ENCODE results near the gene DDX42. TPM values are rescaled to one million over a fixed set of nuclear protein-coding genes. Genes with fewer than 3 reads are reported as not detected.

The DDX42 gene
- total and polyA plus RNA-seq, 9 of the 15 experiments (the other 6 are each of a cell fraction or from before 2014, with no cell fraction given): 16.5 to 149 (median 87.6) TPM

DNA sequence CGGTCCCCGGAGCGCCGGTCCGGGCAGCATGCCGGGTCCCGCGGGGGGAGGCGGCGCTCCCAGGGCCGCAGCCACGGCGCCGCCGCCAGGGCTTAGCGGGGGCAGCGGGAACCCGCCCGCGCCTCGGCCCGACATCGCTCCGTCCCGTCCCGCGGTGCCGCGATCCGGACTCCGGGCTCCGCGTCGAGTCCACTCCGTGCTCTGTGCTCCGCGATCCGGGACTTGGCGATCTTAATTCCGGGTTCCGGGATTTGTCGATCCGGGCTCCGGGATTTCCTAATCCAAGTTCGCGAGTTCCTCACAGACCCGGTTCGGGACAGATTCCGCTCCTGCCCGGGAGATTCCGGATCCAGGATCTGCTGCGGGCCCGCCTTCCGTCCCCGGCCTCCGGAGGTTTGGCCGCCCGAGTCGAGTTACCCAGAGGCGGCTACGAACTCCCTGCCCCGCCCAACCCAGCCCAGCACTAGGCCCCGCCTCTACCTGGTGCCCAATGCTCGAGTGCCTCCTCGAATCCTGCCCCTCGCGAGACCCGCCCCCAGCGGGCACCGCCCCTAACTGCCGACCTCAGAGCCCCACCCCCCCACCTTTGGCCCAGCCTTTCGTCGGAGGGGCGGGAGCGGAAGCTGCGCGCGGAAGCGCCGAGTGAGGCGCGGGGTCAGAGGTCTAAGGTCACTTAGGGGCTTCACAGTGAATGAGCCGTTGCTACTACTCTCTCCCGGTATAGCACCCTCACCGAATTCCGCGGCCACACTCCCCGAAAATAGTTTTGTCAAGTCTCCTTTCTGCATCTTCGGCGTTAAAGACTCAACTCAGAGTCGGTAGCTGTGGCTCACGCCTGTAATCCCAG, 68.8 kb downstream of the DDX42 start, which contains the start of gene SMARCD2 (continued):
- TF ChIP-seq, protein P1, sequence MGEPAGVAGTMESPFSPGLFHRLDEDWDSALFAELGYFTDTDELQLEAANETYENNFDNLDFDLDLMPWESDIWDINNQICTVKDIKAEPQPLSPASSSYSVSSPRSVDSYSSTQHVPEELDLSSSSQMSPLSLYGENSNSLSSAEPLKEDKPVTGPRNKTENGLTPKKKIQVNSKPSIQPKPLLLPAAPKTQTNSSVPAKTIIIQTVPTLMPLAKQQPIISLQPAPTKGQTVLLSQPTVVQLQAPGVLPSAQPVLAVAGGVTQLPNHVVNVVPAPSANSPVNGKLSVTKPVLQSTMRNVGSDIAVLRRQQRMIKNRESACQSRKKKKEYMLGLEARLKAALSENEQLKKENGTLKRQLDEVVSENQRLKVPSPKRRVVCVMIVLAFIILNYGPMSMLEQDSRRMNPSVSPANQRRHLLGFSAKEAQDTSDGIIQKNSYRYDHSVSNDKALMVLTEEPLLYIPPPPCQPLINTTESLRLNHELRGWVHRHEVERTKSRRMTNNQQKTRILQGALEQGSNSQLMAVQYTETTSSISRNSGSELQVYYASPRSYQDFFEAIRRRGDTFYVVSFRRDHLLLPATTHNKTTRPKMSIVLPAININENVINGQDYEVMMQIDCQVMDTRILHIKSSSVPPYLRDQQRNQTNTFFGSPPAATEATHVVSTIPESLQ (CRISPR knock-in tag; IDR thresholded peaks at IDR 0.05): peak; percentile 39; the same call in 1 of the 2 replicates
- TF ChIP-seq ZNF24 (IDR thresholded peaks at IDR 0.05): peak; percentile 75
- TF ChIP-seq RFX7 (CRISPR knock-in tag; IDR thresholded peaks at IDR 0.05): 0 out of 2 replicates have a peak, but pooled peaks have one; percentile 64
- TF ChIP-seq PRMT5 (CRISPR knock-in tag; IDR thresholded peaks at IDR 0.05): peak; percentile 74; the same call in 1 of the 2 replicates
- peak; percentile 74 for TF ChIP-seq ZZZ3 (IDR thresholded peaks at IDR 0.05)
- TF ChIP-seq PHB2 (IDR thresholded peaks at IDR 0.05; ENCODE audit: low read depth): peak; percentile 22; the same call in 1 of the 2 replicates
- peak; percentile 57; the same call in 1 of the 2 replicates for TF ChIP-seq NR4A1 (CRISPR knock-in tag; IDR thresholded peaks at IDR 0.05)
- peak; percentile 76 for TF ChIP-seq NR4A1 (tag; IDR thresholded peaks at IDR 0.05)
- TF ChIP-seq CCAR2 (IDR thresholded peaks at IDR 0.05; ENCODE audit: low read depth, low read length): 0 out of 2 replicates have a peak, but pooled peaks have one; percentile 73
- TF ChIP-seq, protein P2, sequence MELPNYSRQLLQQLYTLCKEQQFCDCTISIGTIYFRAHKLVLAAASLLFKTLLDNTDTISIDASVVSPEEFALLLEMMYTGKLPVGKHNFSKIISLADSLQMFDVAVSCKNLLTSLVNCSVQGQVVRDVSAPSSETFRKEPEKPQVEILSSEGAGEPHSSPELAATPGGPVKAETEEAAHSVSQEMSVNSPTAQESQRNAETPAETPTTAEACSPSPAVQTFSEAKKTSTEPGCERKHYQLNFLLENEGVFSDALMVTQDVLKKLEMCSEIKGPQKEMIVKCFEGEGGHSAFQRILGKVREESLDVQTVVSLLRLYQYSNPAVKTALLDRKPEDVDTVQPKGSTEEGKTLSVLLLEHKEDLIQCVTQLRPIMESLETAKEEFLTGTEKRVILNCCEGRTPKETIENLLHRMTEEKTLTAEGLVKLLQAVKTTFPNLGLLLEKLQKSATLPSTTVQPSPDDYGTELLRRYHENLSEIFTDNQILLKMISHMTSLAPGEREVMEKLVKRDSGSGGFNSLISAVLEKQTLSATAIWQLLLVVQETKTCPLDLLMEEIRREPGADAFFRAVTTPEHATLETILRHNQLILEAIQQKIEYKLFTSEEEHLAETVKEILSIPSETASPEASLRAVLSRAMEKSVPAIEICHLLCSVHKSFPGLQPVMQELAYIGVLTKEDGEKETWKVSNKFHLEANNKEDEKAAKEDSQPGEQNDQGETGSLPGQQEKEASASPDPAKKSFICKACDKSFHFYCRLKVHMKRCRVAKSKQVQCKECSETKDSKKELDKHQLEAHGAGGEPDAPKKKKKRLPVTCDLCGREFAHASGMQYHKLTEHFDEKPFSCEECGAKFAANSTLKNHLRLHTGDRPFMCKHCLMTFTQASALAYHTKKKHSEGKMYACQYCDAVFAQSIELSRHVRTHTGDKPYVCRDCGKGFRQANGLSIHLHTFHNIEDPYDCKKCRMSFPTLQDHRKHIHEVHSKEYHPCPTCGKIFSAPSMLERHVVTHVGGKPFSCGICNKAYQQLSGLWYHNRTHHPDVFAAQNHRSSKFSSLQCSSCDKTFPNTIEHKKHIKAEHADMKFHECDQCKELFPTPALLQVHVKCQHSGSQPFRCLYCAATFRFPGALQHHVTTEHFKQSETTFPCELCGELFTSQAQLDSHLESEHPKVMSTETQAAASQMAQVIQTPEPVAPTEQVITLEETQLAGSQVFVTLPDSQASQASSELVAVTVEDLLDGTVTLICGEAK (IDR thresholded peaks at IDR 0.05): peak; percentile 94
- TF ChIP-seq, protein P2 (CRISPR knock-in tag; IDR thresholded peaks at IDR 0.05): no peak
- TF ChIP-seq, protein P3, sequence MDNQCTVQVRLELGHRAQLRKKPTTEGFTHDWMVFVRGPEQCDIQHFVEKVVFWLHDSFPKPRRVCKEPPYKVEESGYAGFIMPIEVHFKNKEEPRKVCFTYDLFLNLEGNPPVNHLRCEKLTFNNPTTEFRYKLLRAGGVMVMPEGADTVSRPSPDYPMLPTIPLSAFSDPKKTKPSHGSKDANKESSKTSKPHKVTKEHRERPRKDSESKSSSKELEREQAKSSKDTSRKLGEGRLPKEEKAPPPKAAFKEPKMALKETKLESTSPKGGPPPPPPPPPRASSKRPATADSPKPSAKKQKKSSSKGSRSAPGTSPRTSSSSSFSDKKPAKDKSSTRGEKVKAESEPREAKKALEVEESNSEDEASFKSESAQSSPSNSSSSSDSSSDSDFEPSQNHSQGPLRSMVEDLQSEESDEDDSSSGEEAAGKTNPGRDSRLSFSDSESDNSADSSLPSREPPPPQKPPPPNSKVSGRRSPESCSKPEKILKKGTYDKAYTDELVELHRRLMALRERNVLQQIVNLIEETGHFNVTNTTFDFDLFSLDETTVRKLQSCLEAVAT (IDR thresholded peaks at IDR 0.05): peak in 1 of 2 experiments; percentile 69; a peak in 2 of 4 replicates
- TF ChIP-seq ZNF79 (CRISPR knock-in tag; IDR thresholded peaks at IDR 0.05; ENCODE audit: low read depth): peak; percentile 58; the same call in 1 of the 2 replicates
- TF ChIP-seq MTA2 (IDR thresholded peaks at IDR 0.05; ENCODE audit: low read depth): peak; percentile 87
- 0 out of 2 replicates have a peak, but pooled peaks have one; percentile 58 for TF ChIP-seq ZNF431 (CRISPR knock-in tag; IDR thresholded peaks at IDR 0.05)
